GM23248 (cell line): Measurements from ENCODE around the gene ZSWIM5.

Experiments
- EZH2 ChIP-seq: fragments of 200-600 bp; sonication (generic); IDR thresholded peaks from 2 replicates; pipeline ENCODE4 v1.6.1; 2018; ENCODE audit warnings: antibody characterized with exemption, mild to moderate bottlenecking; ENCODE audit not compliant: insufficient read depth, poor library complexity, severe bottlenecking
- EZH2phosphoT487 ChIP-seq: fragments of 200-600 bp; sonication (generic); IDR thresholded peaks from 2 replicates; pipeline ENCODE4 v1.6.1; 2018; ENCODE audit warnings: antibody characterized with exemption, moderate library complexity, mild to moderate bottlenecking, low read depth; ENCODE audit not compliant: insufficient read depth

GRCh38 chr1:45146833-45147232 lies 59.6 kb downstream of the ZSWIM5 start:
- no peak for TF ChIP-seq EZH2
- TF ChIP-seq EZH2phosphoT487 = no peak
